Gastroesophageal sphincter (tissue), 3 donors: ENCODE results near the gene CUX1.

Experiments used
- EP300 ChIP-seq: sonication (generic); formaldehyde crosslinking; IDR thresholded peaks from one replicate; pipeline ENCODE4 v1.6.1; 2017; ENCODE audit warnings: antibody characterized with exemption, mild to moderate bottlenecking
- POLR2A ChIP-seq, 2 donors: fragments of 450-650 bp; IDR thresholded peaks; one replicate each; pipeline ENCODE4 v1.6.1; 2017; ENCODE audit warnings: antibody characterized with exemption in 2 of 2, mild to moderate bottlenecking in 2 of 2, moderate library complexity in 1 of 2
- POLR2AphosphoS5 ChIP-seq: sonication (generic); formaldehyde crosslinking; IDR thresholded peaks from one replicate; pipeline ENCODE4 v1.6.1; 2017; ENCODE audit warnings: antibody characterized with exemption
- TF ChIP-seq, protein P1 (sequence below), 4 experiments: fragments of 200-600 bp in 2 of 4; fragments of 450-650 bp in 2 of 4; sonication (generic) in 1 of 4; IDR thresholded peaks; one replicate each; pipeline ENCODE4 v1.5.1; 2017 to 2019; ENCODE audit warnings: antibody characterized with exemption in 4 of 4, mild to moderate bottlenecking in 2 of 4, moderate library complexity in 2 of 4

- TF ChIP-seq, protein P1, sequence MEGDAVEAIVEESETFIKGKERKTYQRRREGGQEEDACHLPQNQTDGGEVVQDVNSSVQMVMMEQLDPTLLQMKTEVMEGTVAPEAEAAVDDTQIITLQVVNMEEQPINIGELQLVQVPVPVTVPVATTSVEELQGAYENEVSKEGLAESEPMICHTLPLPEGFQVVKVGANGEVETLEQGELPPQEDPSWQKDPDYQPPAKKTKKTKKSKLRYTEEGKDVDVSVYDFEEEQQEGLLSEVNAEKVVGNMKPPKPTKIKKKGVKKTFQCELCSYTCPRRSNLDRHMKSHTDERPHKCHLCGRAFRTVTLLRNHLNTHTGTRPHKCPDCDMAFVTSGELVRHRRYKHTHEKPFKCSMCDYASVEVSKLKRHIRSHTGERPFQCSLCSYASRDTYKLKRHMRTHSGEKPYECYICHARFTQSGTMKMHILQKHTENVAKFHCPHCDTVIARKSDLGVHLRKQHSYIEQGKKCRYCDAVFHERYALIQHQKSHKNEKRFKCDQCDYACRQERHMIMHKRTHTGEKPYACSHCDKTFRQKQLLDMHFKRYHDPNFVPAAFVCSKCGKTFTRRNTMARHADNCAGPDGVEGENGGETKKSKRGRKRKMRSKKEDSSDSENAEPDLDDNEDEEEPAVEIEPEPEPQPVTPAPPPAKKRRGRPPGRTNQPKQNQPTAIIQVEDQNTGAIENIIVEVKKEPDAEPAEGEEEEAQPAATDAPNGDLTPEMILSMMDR (IDR thresholded peaks at IDR 0.05) = no peak
- TF ChIP-seq EP300 (no peak), POLR2AphosphoS5 (no peak), POLR2A (IDR thresholded peaks at IDR 0.05) (no peak)
Measured at GRCh38 chr7:102191556-102192379, 374.3 kb downstream of the CUX1 start.
